ENCODE measurements around the gene ZNF300. TPM values are rescaled to one million over a fixed set of nuclear protein-coding genes. Genes with fewer than 3 reads are reported as not detected.
"Not testable (repeated sequence)": the region's sequence is repeated elsewhere in the genome, so short reads cannot be mapped to it uniquely, and the experiment has no call there.

ZNF300 gene
- total RNA-seq, 1 donor from 2014 or later: 7.3 TPM

GRCh38 chr5:150845185-150845859 lies 59.5 kb downstream of the ZNF300 start:
- not testable (repeated sequence) for DNase-seq (ENCODE audit: low spot score)

Other genes starting within 250 kb of the ZNF300 start
- gene MYOZ3, start 243.7 kb downstream of the ZNF300 start, total RNA-seq: 2.6 TPM
- 44.6 TPM for gene RBM22, start 203.9 kb downstream of the ZNF300 start, total RNA-seq
- gene DCTN4, start 146.0 kb downstream of the ZNF300 start, total RNA-seq: 93.0 TPM
- 23.1 TPM for gene SMIM3, start 126.2 kb downstream of the ZNF300 start, total RNA-seq
- gene IRGM, start 58.5 kb downstream of the ZNF300 start, total RNA-seq: 1.2 TPM
- gene GPX3, start 115.6 kb upstream of the ZNF300 start, total RNA-seq: 160 TPM
- 75.4 TPM for gene TNIP1, start 176.1 kb upstream of the ZNF300 start, total RNA-seq

Measured in ureter (tissue), 1 donor.